ENCODE measurements around the gene PVALB.

PVALB gene

DNA sequence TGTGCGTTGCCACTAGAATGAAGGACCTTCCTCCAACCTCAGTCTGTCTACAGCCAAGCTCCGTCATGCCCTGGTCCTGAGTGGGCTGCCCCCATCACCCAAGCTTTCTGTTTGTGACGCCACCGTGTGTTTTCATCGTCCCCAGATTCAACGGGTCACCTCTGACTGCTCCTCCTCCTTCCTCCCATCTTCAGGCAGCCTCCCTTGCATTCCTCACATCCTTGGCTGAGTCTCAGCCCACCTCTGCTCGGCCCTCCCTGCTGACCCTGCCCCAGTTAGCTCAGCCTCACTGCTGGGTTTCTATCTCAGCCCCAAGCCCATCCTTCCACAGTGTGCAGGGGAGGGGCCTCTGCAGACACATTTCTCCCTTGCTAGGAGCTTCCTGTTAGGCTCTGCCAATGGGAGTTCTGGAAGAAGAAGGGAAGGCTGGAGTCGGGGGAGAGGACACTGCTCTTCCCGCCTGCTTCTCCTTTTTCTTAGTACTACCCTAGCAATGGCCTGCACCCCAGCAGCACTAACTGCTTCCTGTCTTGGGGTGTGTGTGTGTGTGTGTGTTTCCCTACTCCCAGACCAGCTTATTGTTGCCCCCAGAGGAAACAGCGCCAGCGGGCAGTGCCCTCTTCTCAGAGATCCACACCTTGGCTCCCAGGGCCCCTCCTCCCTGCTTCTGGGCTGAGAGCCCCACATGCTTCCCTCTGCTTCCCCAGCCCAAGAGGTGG is 46.2 kb downstream of the PVALB start:
- DNase-seq: no peak

DNA sequence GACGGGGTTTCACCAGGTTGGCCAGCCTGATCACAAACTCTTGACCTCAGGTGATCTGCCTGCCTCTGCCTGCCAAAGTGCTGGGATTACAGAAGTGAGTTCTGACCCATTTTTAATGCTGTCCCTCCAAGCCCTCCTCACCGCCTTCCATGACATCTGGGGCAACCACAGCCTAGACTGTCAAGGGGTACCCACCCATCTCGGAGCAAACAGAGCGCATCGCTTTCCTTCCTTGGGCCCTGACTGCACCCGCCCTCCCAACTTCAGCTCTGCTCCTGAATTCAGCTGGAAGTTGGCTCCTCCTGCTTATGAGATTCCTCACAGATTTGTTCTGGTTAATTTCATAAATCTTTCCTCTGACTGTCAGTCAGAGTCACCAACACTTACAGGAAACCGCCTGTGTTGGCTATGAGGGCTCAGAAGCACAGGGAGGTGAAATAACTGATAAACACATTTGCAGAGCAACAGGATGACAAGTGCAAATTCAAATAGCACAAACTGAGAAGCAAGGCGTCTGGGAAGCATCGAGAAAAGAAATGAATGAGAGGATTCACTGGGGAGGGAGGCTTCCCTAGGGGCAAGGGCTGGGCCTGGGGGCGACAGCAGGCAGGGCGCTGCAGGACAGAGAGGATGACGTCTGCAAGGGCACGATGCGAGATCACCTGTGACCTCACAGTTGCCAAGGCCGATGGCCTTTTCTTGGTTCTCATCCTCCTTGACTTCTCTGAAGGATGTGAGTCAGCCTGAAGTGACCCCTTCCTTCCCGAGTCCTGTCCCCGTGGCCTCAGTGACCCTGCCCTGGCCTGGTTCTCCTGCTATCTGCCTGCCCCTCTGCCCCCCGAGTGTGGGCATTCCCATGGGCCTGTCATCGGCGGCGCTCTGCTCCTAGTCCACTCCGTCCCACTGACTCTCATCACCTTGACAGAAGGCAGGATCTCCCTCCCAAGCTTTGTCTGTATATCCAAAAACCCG is 47.0 kb downstream of the PVALB start:
- no peak for DNase-seq

DNA sequence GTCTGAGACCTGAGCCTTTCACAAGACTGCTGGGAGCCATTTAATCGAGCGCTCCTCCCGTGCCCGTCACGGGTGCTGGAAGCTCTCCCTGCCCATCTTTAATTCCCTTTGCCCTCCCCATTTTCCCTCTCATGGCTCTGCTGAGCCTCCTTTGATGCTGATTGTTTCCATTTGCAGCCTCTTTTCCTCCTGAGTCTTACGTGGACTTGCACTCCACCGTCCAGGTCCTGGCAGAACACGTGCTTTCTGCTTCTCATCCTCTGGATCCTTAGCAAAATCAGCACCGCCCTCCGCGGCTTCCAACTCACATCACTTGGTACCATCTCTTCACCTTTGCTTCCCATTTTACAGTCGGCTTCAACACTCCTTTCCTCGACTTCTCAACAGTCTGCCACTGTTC is 48.2 kb downstream of the PVALB start:
- DNase-seq: no peak

DNA sequence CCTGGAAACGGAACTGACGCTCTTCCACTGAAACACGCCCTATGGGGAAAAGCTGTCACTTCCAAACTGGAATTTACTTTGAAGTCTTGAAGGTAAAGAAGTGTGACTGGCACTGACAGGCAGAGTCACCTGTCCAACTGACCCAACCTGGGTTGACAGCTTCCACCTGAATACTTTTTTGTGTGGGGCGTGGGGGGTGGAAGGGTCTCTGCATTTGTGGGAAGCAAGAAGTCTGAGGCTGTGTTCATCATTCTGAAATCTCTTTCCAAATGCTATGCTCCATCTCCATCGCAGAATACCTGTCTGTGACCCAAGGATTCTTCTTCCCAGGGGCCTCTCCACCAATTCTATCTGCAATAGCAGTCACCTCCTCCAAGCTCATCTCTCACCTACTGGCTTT is 48.7 kb downstream of the PVALB start:
- no peak for DNase-seq

DNA sequence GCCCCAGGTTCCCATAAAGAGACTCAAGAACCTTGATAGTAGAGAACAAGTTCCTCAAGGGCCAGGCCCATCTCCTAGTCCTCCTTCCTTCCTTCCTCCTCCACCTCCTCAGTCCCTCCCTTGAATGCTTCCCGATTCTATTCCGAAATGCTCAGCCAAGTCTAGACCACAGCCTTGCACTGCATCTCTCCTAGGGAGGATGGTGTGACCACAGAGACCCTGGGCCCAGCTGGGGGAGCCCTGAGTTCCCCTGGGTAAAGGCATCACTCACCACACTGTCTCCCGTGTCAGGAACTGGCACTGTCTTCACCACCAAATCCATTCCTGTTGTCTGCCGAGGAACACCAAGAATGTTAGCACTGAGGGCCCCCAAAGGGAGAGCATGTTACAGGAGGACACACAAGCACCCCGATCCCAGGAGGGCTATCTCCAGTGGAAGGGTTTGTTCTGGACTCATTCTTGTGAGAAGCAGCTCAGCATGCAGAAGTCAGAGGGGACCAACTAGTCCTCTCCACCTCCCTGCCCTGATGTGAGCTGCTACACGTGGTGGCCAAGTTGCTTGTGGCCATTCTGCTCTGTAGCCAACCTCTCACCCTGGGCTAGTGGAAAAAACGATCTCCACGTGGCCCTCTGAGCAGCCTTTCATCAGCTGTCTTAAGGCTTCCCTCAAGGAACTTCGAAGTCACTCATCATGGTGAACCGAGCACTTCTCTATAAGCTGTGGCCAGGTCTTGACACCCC is 49.6 kb downstream of the PVALB start:
- DNase-seq: no peak

DNA sequence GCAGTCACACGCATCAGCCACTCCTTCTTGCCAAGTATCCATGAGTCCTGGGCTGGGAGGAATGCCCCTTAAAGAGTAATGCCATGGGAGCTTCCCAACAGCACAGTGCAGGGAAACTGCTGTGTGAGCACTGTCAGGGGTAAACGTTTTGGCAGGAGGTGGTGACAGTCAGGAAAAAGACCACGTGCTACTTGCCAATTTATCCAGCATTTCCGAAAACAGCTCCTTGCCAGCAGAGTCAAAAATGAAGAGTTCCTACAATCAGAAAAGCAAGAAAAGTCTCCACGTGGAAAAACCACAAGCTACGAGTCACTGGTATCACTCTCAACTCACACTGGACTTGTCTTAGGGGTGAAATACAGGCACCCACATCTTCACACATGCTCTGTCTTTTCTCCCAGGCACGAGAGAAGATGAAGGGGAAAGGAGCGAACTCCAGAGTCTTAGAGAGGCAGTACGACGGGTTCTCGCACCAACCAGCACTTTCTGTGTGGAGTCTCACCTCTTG is 50.8 kb downstream of the PVALB start:
- no peak for DNase-seq

DNA sequence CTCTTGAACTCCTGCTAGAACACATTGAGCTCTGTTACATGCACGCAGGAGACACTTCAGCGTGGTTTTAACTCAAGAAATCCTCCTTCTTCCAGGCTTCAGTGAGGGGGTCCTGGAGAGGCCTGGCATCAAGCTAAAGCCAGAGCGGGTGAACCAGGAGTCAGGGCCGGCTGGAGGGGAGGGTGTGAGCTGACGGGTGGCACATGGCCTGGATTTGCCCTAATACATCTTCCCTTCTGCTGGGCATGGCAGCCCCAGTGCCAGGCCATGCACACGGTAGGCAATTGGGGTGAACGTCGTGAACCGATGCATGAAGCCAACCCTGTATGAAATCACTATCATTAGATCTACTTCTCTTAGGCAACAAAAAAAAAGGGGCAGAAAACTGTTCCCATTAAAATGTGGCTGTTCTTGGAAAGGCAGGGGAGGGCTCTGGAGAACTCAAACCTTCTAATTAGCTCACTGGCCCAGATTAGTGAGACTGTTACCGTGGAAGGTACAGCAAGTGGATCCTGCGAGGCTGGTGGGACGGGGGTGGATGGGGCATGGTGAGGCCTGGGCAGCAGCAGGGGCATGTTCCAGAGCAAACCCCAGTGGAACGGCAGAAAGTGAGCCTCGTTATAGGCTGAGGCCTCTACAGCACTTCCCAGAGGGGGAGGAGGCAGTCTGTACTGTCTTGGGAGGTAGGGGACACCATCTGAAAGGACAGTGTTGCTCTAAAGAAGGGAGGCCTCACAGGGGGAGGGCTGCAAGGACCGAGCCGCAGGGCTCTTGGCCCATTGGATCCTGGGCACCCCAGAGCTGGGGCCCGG is 51.5 kb downstream of the PVALB start:
- DNase-seq: no peak

DNA sequence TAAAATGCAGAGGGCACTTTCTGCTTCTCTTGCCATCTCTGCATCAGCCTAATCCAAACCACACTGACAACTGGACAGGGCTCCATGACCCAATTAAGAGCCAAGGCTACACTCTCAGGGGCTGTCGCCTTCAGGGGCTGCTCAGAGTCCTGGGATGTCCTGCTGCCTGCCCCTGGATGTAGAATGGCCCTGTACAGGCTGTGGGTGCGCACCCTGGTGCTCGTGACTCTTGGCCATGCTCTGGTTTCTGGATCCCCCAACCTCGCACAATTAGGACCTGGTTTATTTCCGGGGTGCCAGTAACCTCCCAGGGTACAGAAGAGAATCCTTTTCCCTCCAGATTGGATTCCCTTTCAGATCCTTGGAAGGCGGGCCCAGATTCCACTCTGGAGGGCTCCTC is 52.2 kb downstream of the PVALB start:
- no peak for DNase-seq

DNA sequence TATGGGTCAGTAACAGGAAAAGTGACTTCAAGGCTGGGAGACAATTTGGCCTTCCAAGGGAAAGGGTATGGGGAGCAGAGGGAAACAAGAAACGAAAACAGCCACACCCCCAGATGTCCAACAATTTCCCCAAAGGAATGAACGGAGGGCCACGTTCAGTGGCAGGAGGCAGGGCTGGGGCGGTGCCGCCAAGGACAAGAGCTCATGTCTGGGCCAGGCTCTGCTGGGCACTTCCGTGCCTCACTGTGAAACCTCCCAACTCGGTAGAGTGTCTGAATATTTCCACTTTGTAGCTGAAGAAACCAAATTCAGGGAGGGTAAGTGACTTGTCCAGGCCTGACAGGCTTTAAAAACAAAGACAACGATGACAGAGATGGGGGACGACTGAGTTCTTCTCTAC is 52.8 kb downstream of the PVALB start:
- DNase-seq: no peak

DNA sequence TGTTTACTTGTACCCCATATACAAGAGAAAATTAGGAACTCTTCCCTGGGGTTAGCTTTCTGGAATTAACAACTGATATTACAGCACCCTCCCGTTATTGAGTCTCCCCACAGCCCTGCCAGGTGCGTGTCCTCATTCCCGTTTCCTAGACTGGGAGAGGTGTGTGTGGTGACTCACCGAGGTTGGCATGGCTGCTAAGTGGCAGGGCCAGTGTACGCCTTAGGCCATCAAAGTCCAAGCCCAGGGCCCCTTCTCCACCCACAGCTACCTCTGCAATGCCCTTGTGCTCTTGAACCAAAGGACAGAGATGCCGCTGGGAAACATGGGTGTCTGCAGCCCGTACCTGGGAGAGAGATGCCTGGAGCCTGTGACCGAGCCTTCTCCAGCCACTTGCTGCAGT is 53.3 kb downstream of the PVALB start:
- no peak for DNase-seq

DNA sequence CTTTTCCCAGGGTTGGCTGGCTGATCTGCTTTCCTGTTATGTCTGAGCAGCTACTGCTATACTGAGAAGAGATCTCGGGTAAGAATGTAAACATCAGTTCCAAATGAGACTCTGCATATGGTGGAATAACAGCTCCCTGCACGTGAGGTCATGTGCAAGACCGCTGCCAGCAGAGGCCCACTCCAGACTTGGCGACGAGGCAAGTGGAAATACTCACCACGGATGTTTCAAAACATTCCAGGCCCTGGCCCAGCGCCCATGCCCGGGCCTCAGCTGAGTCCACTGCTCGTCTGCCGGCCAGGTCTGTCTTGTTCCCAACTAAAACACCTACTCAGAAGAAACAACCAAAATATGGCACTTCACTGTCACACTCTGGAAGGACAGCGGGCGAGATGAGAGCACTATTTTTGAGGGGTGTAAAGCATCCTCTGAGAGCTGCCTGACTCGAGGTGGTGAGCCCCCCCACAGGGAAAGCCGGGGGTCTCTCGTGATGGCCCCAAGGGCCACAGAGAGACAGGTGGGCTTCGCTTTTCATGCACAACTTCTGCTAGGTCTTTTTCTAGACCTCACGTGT is 54.1 kb downstream of the PVALB start:
- no peak for DNase-seq

DNA sequence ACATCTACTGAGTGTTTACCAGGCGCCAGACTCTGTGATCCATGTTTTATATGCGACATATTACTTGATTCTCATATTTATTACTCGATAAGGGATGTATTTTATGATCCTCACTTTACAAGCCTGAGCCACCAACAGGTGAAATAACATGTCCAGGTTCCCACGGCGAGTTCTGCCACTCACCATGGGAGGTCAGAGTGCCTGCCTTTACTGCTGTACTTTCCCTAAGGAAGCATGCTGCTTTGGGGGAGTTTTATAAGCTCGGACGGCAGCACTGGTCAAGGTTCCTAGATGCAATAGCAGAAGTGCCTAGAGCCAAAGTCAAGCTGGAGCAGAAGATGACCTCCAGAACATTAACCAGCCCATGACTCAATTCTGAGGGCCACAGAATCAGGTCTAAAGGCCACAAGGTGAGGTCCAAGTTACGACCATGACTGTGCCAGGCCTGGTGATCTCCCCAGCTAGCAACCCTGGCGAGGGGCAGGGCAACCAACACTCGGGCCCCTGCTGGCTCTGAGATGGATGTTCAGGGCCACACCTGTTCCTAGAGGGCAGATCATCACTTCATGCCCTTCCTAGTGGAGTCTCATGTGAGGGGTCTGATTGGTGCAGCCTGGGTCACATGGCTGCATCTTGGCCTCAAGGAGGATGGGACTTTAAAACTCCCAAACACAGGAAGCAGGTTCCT is 55.1 kb downstream of the PVALB start:
- DNase-seq: no peak

DNA sequence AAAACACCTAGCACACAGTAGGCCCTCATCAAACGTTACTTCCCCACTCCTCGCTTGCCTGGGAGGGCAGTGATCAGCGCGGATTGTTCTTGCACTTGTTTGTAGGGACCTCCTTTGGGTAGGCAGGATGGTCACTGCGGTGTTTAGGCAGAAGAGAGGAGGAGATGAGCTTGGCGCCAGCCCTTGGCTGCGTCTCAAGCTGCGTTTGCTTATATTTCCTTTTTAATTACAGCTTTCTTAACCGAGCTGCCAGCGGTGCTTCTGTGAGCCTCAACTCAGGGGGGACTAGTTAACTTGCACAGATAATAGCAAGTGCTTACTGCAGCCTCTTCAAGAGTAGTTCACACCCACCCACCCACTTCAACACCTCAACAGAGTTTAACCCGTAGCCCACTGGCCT is 56.0 kb downstream of the PVALB start:
- DNase-seq: no peak

DNA sequence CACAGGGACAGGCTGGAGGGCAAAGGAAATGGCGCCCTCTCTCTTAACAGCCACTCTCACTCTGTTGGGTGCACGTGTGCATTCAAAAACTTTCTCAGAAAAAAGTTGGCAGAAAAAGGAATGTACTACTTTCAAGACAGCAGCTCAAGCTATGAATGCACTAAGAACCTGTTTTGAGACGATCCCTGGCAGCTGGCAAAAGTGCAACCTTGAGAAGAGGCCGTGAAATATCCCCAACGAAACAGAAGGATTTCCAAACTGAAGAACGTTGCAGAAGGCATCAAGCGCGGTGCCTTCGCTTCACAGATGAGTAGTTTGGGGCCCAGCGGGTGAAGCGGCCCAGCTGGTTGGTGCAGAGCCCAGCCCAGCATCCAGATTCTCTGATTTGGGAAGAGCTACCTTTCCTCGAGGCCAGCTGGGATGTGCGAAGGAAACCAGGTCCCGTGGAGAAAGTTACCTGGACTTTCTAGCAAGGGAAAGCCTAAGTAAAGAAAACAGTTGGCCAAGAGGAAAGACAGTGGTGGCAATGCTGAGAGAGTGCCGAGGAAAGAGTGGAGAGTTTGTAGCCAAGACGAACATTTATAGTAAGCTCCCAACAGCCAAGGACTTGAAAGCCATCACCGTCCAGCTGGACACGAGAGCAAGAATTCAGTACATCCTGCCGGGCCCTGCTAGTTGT is 57.2 kb downstream of the PVALB start:
- no peak for DNase-seq

DNA sequence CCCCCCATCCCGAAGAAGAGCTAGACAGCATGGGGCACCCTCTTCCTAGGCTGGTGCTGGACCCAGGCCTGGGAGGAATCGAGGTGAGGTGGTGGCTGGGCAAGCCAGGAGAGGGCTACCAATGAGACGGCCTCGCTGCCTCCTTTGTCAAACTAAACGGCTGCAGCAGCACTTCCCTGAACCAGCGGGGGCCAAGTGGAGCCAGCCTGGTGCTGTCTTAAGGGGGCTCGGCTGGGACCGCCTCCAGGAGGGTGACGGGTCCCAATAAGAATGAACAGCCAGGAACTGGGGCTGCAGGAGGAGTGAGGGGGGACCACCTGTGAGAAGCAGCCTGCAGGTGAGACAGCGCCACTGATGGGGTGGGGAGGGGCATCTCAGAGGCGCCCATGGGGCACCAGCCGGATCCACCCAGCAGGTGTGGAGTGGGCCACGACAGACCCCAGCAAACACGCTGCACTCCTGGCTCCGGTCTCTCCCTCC is 58.0 kb downstream of the PVALB start:
- DNase-seq: no peak

DNA sequence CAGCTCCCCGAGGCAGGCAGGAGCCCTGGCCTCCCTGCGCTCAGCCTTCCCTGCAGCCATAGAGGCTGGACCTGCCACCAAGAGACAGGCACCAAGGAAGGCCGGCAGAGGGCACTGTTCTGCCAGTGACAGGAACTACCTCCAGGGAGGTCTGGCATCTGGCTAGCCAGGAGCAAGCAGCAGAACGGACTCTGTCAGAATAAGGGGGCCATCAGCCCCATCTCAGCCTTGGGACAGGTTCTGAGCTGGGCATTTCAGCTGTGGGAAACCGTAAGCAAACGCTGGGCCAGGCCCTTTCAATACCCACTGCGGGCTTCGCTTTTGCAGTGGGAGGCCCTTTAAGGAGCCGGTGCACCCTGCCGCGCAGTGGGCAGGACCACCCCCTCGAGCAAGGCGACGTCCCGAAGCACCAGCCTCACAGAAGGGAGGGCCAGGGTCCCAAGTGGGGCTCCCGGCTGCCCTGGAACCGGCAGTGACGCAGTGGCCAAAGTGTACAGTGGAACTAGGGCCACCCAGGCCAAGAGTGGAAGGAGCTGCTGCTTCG is 59.1 kb downstream of the PVALB start:
- peak; percentile 88 for DNase-seq

DNA sequence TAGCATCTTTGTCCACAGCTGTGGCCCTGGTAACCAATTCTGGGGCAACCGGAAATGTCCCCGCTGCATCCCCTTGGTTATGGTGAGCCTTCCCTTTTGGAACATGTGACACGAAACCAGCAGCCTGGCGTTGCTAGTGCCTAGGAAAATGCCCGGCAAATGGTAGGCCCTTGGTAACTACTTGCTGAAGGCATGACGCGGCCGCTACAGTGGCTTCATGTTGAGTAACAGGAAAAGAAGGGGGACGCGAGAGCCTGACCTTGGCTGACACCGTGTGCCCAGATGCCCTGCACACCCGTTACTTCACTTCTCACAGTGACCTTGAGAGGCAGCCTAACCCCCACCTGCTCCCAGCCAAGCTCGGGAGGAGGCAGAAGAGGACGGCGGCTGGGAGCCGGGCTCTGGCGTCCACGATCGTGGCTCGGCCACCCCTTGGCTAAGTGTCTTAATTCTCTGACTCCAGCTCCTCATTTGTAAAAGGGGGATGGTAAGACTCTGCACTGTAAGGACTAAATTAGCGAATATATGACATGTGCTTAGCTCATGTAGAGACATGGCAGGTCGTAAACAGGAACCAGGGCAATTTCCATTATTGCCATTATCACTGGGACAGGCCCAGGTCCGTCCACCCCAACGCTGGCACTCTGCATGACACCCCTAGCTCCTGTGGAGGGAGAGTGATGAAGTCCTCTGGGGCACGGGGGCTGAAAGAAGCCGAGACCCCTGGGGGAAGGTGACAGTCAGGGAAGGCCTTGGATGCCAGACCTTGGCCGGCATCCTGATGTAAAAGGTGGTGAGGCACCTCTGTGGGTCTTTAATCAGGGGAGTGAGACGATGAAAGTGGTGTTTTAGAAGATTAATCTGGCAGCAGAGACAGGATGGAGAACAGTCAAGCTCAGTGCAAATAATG is 59.8 kb downstream of the PVALB start:
- no peak for DNase-seq

DNA sequence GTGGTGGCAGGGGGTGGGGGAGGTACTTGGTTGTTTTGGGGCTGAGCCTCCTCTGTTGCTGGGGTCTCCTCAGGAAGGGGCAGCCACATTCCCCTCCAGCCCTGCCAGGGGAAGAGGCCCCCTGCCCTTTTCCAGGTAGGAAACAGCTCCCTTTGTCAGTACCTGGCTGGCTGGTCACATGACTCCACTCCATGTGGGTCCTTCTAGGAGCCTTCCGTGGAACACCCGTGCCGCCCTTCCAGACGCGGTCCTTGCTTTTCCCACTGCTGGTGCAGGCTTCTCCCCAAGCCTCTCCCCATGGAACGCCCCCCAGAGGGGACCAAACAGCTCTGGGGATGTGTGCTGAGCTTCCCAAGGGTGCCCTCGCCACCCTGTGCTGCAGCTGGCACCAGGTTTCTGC is 60.8 kb downstream of the PVALB start:
- DNase-seq: no peak

DNA sequence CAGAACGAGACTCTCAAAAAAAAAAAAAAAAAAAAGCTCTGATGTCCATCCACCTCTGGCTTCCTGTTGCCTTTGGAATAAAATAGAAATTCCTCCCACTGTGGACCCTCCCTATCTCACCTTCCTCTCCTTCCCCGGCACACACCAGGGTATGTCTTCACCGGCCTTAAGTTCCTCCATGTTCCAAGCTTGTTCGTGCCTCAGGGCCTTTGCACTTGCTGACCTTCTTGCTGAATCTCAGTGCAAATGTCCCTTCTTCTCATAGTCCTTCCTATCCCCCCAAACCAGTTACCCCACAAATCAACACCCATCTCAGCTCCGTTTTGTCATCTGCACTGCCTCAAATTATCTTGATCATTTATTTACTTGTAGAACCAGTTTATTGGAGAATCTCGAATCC is 61.5 kb downstream of the PVALB start:
- DNase-seq: no peak
